M059J (cell line): ENCODE measurements around the gene DSE. TPM values are rescaled to one million over a fixed set of nuclear protein-coding genes. Genes with fewer than 3 reads are reported as not detected.
"Not testable (repeated sequence)": the region's sequence is repeated elsewhere in the genome, so short reads cannot be mapped to it uniquely, and the experiment has no call there.

ENCODE experiments used
- DNase-seq: peaks from one replicate; pipeline ENCODE4 v3.0.0-alpha.2; 2012; ENCODE audit warnings: low read depth
- total RNA-seq: library from RNA; depleted of rRNA; stranded (reverse); fragments of >200 nt; shearing (Covaris generic); gene quantifications from 2 replicates; pipeline ENCODE4 v1.2.3, GENCODE V29; 2014; rRNA removed

DSE gene
- 15.4 and 24.5 TPM in 2 replicates for total RNA-seq

DNA sequence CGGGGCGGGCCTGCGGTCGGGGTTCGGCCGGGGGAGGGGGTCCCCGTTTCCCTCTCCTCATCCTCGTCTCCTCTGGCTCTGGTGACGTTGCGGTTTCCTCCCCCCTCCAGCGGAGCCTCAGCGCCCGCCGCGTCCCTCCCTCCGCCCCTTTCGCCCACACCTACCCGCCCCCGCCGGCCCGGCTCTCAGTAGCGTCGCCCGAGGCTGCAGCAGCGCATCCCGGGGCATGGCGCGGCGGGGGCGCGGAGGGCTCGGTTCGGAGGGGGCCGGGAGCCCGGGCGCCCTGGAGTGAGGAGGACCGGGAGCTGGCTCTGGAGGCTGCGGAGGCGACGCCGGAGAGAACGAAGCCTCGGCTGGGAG is at the start of gene DSE:
Gene DSE (plus strand): TSS at position 188 of the 360 bp plus-strand sequence. CDS start 28,304 bp downstream, outside the sequence.
- DNase-seq, result no peak

DNA sequence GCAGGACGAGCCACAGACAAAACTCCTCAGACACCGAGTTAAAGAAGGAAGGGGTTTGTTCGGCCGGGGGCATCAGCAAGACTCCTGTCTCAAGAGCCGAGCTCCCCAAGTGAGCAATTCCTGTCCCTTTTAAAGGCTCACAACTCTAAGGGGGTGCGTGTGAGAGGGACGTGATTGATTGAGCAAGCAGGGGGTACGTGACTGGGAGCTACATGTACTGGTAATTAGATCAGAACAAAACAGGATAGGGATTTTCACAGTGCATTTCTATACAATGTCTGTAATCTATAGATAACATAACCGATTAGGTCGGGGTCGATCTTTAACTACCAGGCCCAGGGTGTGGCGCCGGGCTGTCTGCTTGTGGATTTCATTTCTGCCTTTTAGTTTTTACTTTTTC is 48.8 kb upstream of the DSE start:
- DNase-seq, result not testable (repeated sequence)

DNA sequence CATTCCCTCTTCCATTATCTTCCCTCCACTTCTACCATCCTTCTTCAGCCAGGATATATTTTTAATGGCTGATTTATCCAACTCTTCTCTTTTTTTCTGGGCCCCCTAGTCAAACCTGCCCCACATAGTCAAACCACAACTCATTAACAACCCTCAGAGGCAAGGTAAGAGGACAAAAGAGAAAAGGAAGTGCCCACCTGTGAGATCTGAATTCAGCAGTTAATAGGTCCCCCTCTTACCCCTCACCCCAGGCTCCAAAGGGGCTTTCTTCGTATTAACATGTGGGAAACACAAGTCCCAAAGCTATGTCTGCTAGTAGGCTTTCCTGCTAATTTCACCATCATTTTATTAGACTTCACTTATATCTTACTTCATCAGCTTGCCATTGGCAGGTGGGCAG is 46.9 kb upstream of the DSE start:
- no peak for DNase-seq

DNA sequence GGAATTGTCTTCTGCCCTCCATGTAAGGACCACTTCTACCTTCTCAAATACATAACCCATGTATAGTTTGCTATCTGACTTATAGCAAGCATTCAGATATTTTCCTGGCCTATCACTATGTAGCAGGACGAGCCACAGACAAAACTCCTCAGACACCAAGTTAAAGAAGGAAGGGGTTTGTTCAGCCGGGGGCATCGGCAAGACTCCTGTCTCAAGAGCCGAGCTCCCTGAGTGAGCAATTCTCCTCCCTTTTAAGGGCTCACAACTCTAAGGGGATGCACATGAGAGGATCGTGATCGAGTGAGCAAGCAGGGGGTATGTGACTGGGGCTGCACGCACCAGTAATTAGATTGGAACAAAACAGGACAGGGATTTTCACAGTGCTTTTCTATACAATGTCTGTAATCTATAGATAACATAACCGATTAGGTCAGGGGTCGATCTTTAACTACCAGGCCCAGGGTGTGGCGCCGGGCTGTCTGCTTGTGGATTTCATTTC is 45.1 kb upstream of the DSE start:
- DNase-seq, result not testable (repeated sequence)

DNA sequence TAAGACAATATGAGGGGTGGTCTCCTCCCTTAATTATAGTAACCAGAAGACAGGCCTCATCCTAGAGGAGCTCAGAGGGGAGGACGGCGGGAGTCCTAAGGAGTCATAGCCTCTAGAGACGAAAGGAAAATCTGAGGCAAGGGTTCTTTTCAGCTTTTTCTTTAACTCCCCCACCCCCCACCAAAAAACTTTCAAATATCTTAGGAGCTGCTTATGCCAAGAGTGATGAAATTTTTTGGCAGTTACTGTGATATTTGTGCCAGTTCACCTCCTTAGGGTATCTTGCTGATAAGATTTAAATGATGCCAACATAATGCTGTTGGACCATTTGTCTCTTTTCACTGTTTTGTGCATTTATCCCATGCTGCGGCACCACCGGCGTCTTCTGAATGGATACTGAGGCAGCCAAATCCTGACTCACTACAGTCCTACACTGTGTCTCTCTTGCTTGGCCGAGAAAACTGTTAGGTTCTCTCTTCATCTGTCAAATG is 44.5 kb upstream of the DSE start:
- no peak for DNase-seq

DNA sequence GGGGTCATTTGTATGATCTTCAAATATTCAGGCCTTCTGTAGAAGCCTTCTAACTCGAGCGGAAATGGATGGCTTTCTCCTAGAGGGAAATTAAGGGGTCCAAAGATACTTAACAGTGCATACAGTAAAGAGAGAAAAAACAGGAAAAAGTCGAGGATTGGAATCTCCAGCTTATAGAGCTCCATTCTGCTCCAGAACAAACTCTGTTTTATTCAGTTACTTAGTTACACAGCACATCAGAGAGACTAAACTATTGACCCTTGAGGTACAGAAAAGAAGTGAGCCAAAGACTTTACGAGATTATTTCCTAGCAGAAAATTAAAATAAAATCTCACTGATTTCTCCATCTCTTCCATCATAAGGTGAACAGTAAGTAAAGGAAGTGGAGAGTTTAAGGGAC is 43.8 kb upstream of the DSE start:
- DNase-seq, result no peak

DNA sequence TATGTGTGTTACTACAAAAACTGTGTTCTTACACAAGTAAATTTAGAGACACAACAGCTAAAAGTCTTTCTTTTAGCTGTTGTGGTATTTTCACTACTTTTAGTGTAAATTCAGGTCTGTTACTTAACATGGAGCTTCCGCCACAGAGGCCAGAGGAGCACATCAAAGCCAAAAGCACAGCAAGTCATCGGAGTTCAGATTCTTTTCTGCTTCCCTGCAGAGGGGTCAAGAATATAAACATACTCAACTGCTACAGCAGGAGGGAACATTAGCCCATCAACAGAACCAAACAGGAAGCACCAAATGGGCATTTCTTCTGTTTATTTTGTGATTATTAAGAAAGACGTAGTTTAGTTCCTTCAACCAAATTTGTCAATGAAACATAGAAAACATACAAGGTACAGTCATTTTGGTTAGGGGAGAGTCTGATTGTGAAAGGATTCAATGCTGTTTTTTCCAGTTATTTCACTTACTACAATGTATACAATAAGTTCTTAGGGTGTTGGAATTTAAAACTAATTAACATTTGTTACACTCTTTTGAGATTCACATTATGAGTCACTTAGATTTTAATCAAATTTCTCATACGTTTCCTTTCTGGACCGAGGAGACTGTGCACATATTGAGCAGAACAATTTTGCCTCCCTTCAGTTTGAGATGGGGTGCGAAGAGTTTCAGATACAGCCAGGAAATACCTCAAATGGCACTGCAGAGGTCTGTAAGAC is 42.8 kb upstream of the DSE start:
- no peak for DNase-seq

DNA sequence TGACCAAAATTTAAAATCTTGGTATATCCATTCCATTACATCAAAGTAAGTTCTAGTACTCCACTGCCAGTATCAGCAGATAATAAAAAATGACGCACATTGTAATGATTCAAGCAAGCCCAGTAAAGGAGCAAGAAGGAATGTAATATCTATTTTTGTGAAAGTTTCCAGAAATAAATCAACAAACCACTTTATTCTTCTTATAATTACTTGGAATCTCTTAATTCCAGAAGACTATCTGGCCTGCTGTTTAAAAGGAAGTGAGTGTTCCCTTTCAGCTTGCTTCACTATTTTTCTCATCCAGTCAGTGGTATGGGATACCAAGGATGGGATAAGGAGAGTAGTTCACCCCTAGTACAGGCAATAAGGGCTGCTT is 42.2 kb upstream of the DSE start:
- no peak for DNase-seq

DNA sequence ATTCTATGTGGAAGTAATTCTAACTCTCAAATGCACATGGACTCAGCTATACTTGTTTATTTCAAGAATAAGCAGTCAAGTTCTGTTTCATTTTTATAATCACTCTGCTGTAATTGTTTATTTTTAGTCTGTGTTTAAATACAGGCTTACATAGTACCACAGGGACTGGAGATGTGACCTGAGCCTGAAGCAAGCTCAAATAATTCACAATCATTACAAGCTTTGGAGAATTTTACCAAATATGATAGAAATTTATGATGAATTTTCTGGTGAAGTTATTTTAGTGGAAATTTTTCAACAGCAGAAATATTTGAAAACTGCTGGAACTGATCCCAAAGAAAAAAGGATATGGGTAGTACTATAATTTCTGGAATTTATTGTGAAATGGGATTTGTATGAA is 41.6 kb upstream of the DSE start:
- DNase-seq, result no peak

DNA sequence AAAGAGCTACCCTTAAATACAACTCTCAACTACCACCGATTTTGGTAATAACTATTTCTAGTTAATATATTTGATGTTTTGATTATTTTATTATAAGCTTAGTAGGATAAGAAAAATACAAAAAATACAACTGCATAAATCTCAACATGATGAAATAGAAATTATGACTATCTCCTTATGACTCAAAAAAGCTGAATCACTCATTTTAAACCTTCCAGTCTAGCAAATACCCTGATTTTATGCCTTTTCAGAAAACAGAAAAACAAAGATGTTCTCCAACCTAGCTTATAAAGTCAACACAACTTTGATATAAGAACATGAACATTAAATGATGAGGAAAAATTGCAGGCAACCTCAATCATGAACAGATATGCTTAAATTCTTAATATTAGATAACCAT is 40.2 kb upstream of the DSE start:
- no peak for DNase-seq

DNA sequence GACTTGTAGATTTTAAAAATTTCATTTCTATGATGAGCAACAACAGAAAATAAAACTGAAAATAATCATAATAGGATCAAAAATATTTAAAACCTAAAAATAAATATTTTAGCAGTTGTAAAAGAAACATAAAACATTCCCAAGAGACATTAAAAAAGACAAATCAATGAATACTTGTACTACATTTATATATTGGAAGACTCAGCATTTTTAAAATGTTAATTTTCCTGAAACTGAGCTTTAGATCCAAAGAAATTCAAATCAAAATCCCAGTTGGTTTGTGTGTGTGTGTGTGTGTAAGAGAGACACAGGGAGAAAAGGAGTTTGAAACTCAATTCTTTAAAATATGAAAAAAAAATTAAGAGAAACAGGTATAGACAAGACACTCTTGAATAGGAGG is 38.7 kb upstream of the DSE start:
- DNase-seq, result no peak

DNA sequence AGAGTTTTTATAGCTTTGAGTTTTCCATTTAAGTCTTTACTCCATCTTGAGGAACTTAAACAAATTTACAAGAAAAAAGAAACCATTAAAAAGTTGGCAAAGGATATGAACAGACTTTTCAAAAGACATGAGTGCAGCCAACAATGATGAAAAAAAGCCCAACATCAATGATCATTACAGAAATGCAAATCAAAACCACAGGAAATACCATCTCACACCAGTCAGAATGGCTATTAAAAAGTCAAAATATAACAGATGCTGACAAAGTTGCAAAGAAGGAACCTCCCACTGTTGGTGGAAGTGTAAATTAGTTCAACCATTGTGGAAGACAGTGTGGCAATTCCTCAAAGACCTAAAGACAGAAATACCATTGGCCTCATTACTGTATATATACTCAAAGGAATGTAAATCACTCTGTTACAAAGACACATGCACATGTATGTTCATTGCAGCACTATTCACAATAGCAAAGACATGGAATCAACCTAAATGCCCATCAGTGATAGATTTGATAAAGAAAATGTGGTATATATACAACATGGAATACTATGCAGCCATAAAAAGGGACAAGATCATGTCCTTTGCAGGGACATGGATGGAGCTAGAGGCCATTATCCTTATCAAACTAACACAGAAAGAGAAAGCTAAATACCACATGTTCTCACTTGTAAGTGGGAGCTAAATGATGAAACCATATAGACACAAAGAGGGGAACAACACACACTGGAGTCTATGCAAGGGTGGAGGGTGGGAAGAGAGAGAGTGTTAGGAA is 35.9 kb upstream of the DSE start:
- peak; percentile 15 for DNase-seq

DNA sequence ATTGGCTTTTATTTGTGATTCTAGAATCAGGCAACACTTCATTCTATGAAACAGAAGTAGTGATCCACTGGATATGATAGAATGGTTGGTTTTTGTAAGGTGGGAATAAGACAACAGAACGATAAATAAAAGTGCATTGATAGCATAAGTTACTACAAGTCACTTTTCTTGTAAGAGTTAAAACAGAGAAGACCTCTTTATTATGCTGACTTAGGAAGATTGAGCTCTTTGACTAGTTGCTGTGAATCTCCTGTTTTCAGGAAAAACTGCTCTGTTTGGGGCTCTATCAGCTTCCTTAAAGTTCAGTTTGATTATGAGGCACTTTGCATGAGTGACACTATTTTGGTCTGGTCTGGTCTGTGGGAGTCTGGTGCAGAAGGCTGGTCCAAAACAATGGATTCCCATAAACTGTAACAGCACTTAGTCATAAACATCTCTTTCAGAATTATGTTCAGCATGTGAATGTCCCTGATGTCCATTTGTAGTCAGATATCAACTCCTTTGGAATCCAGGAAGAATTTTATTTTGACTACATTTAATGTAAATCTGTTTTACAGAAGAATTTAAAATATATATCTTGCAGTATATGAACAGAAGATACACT is 35.0 kb upstream of the DSE start:
- no peak for DNase-seq

DNA sequence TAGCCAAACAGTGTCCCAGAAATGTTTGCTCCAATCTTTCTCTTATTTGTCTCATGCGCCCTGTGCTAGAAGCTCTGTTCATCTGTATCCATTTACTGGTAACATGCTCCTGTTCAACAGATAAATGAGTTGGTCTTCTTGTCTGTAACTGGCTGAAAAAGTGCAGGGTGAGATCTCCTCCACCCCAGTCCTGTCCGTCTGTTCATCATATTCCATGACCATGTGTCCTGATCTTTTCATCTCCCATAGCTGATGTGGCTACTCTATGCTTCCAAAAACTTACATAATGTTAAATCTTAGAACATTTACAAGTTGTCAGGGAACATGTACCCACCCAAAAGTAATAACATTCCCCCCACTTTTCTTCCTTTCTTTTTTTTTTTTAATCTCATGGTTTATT is 31.8 kb upstream of the DSE start:
- DNase-seq, result no peak

DNA sequence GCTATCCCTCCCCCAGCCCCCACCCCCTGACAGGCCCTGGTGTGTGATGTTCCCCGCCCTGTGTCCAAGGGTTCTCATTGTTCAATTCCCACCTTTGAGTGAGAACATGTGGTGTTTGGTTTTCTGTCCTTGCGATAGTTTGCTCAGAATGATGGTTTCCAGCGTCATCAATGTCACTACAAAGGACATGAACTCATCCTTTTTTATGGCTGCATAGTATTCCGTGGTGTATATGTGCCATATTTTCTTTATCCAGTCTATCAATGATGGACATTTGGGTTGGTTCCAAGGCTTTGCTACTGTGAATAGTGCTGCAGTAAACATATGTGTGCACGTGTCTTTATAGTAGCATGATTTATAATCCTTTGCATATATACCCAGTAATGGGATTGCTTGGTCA is 30.1 kb upstream of the DSE start:
- not testable (repeated sequence) for DNase-seq

DNA sequence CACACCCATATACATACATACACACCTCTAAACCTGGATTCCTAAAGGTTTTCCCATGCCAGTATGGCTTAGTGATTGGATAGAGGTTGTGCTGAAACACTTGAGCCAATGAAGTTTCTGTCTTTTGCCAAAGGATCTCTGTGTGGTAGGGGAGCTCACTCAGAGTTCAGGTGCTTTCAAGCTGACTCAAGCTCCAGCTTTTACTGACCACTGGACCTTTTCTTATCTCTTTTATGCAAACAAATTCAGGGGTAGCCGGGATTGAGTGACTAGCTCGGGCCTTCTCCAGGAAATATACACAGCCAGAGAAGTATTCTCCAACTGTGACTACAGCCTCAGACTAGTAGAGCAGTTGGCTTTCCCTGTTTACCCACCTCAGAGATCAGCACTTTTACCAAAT is 21.5 kb upstream of the DSE start:
- no peak for DNase-seq

DNA sequence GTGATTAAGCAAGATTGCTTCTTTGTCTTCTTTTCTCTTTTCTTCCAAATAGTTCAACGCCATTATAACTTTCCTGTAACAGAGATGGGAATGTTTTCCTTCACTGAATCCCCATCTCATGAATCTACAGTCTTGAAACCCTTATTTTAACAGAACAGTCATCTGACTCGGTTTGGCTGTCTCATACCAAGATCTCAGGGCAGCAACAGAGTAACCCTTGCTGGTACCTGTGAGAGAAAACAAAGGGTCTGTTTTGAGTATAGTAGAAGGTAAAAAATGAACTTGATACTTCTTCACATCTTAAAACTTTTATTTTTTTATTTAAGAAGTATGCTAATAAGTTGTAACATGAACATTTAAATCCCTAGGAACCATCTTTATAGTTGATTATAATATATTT is 19.6 kb upstream of the DSE start:
- no peak for DNase-seq

DNA sequence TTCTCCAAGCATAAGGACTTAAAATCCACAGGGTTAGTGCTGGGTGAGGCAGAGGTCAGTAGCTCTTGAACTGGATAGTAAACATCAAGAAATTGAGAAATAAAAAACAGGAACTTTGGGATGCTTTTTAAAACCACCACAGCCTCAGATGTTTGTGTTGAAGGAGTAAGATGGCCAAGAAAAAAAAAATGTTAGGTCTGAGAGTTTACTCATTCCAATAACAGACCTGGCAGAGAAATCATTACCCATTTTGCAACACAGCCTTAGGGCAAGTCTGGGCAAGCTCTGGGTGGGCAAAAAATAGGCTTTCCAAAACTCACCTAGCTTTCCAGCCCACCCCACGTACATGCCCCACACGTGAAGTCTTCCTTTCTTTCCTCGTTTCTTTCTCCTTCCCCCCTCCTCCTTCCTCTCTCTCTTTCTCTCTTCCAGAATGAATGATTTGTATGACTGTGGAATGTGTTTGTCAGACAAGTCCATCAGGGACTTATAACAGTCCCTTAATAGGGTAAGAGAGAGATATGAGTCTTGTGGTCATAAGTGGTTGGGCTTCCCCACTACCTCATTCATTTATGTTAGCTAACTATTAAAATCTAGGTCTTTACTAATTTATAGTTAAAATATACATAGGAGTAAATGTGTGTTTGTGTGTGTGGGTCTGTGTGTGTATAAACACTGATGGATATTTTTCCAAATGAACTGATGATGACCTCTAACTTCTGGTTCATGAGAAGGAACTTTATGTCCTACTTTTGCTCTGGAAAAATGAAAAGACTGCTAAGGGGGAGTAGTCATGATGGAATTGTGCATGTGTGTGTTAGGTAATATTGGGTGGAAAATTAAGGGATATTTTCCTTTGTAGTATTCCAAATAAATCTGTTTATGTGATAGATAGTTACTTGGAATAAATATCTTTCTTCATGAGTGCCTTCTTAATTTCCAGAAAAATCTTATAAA is 18.0 kb upstream of the DSE start:
- peak; percentile 57 for DNase-seq

DNA sequence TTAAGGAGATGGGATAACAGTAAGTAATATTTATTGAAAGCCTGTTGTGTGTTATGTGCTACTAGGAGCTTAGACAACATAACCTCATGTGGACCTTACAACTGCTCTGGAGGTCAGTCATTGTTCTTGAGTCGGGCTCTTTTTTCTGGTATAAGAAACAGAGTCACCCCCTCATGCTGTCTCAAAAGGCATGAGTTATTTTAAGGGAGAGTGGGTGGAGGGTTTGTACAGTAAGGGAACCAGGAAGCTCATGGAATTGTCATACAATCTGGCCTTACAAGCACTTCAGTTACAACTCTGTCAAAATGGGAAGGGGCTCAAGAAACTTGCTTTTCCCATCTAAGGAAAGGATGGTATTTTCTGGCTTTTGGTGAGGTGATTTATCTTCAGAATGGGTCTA is 16.5 kb upstream of the DSE start:
- DNase-seq, result no peak

DNA sequence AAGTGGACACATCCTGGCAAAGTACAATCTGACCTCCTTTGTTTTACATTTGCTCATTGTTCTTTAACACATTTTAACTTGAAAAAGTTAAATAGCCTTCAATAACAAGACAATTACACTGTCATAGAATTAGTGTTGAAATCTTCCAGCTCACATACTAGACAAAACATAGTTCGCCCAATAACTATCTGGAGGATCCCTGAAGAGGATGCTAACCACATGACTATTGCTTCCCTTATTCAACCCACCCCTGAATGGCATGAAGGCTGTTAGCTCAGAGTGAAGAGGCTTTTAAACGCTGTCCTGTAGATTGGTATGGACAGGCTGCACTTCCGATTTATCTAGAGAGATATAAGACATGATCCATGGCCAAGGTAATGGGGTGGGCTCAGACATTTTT is 15.0 kb upstream of the DSE start:
- DNase-seq, result no peak

DNA sequence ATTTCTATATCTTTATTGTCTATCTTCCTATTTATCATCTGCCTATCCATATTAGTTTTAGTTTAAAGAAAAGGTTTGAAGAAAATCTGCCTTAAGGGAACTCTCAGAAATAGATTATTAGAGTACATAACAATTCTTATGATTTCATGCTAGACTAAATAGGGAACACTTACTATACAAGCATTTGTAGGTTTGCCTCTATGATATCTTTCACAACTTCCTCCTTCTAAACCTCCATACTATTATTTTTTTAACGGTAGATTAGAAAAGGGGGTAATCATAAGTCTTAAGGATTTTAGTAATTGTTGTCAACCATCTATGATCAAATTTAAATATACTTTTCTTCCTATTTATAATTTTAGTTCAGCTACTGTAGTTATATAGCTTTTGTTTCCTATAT is 11.6 kb upstream of the DSE start:
- DNase-seq, result no peak

DNA sequence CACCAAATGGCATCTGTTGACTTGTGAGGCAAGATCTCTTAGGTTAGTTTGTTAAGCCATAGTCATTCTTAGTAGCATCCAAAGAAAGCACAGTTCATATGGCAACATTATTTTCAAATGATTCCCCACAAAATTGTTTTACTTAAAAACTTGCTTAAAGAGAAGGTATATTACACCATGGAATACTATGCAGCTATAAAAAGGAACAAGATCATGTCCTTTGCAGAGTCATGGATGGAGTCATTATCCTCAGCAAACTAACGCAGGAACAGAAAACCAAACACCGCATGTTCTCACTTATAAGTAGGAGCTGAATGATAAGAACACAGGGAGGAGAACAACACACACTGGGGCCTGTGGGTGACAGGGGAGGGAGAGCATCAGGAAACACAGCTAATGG is 10.9 kb upstream of the DSE start:
- no peak for DNase-seq
